Caco-2 (cell line): ENCODE results near the gene FCAR. TPM values are rescaled to one million over a fixed set of nuclear protein-coding genes. Genes with fewer than 3 reads are reported as not detected.

Source experiments
- BruUV-seq: library from RNA; stranded (reverse); fragments of 400-500 nt; replicated peaks from 2 replicates; lab custom pipeline; 2021; lab: Mats Ljungman, UMichigan
- CTCF ChIA-PET: fragments of 300-600 bp; sonication (Branson Sonifier 250); formaldehyde crosslinking; loops from one replicate; lab custom pipeline; 2022; ENCODE audit warnings: antibody characterized with exemption; lab: Charles Lee
- POLR2A ChIA-PET: fragments of 300-600 bp; sonication (Branson Sonifier 250); formaldehyde crosslinking; loops from one replicate; lab custom pipeline; 2022; ENCODE audit warnings: antibody characterized with exemption; lab: Charles Lee
- DNase-seq, 2 experiments: peaks; one replicate each; pipeline versions ENCODE4 v3.0.0 to v3.0.0-alpha.2; 2020 to 2022
- H3K27me3 ChIP-seq: replicated peaks from 2 replicates; pipeline ENCODE4 v1.6.0; 2011; ENCODE audit warnings: low read length; ENCODE audit not compliant: control insufficient read depth, insufficient read depth
- H3K36me3 ChIP-seq: 2 replicates; pipeline ENCODE4 v1.5.1; 2011; ENCODE audit warnings: low read length; ENCODE audit not compliant: control insufficient read depth, insufficient read depth
- H3K4me1 ChIP-seq: fragments of 250-450 bp; sonication (Bioruptor Pico); 2 replicates; pipeline ENCODE4 v1.5.1; 2020; ENCODE audit warnings: mild to moderate bottlenecking
- H3K4me3 ChIP-seq: 2 replicates; pipeline ENCODE4 v1.5.1; 2011; ENCODE audit warnings: low read depth, mild to moderate bottlenecking, control low read depth, low read length
- H3K9me3 ChIP-seq: fragments of 250-450 bp; sonication (Bioruptor Pico); 2 replicates; pipeline ENCODE4 v1.5.1; 2020; ENCODE audit warnings: mild to moderate bottlenecking, moderate library complexity
- H3K27ac Mint-ChIP-seq: one replicate; pipeline ENCODE4 v1.8.0; 2022; ENCODE audit warnings: mixed read lengths; ENCODE audit not compliant: unreplicated experiment
- H3K27me3 Mint-ChIP-seq: one replicate; pipeline ENCODE4 v1.8.0; 2022; ENCODE audit warnings: mixed read lengths; ENCODE audit not compliant: insufficient read depth, unreplicated experiment
- H3K36me3 Mint-ChIP-seq: one replicate; pipeline ENCODE4 v1.8.0; 2022; ENCODE audit warnings: mild to moderate bottlenecking, mixed read lengths; ENCODE audit not compliant: insufficient read depth, unreplicated experiment
- H3K4me1 Mint-ChIP-seq: one replicate; pipeline ENCODE4 v1.8.0; 2022; ENCODE audit warnings: low read depth, mixed read lengths; ENCODE audit not compliant: unreplicated experiment
- H3K4me3 Mint-ChIP-seq: one replicate; pipeline ENCODE4 v1.8.0; 2022; ENCODE audit warnings: mild to moderate bottlenecking, moderate library complexity, mixed read lengths; ENCODE audit not compliant: unreplicated experiment
- H3K9me3 Mint-ChIP-seq: one replicate; pipeline ENCODE4 v1.8.0; 2022; ENCODE audit warnings: mixed read lengths; ENCODE audit not compliant: unreplicated experiment
- CTCF ChIP-seq, 2 experiments: fragments of 200-600 bp in 1 of 2; IDR thresholded peaks; 1 replicate in 1 of 2; 2 replicates in 1 of 2; pipeline versions ENCODE4 v1.5.1 to v1.8.0; 2011 to 2022; ENCODE audit warnings: antibody characterized with exemption in 1 of 2, control low read depth in 1 of 2, inconsistent platforms in 1 of 2, low read depth in 1 of 2, low read length in 1 of 2, mild to moderate bottlenecking in 1 of 2, moderate library complexity in 1 of 2; ENCODE audit not compliant: insufficient read depth in 1 of 2, severe bottlenecking in 1 of 2, unreplicated experiment in 1 of 2
- intact Hi-C: fragments of 100-400 bp; cut with micrococcal nuclease; formaldehyde crosslinking; loops from one replicate; pipeline ENCODE4 v1.10.0; 2022; ENCODE audit not compliant: unreplicated experiment
- total RNA-seq: library from RNA; stranded (reverse); gene quantifications from 2 replicates; pipeline ENCODE4 v1.2.3, GENCODE V29; 2022

The FCAR gene
- total RNA-seq, 1 experiment from 2014 or later, result not detected

- TF ChIP-seq CTCF (IDR thresholded peaks at IDR 0.05; ENCODE audit: insufficient read depth in 1 of 2, low read depth in 1 of 2, low read length in 1 of 2, severe bottlenecking in 1 of 2, unreplicated experiment in 1 of 2), result no peak
- ChIA-PET POLR2A (interaction anchor here (0.6 to 0.7 kb wide), 2 partner anchors 41 to 181 kb away, joined by 3 read pairs; no protein-coding TSS in a partner anchor), CTCF (interaction anchor here (0.7 to 1.4 kb wide), 6 partner anchors 11 to 250 kb away, joined by 3 to 10 read pairs (median 4); no protein-coding TSS in a partner anchor)
- H3K27me3 Mint-ChIP-seq, result peaks cover 16% of the 10 kb centered on the region
- no peak overlapping the region for H3K4me3 Mint-ChIP-seq
- Histone ChIP-seq H3K4me3 (no peak overlapping the region), H3K27me3 (no peaks in the 10 kb centered on the region), H3K36me3 (no peaks in the 10 kb centered on the region), H3K9me3 (no peaks in the 10 kb centered on the region), H3K4me1 (no peaks in the 10 kb centered on the region)
- DNase-seq, result no peak
- intact Hi-C loops, result loop anchor here (1.0 kb wide), 1 partner anchor 37 kb away; no protein-coding TSS in a partner anchor
- BruUV-seq, result no TSS peak
- no peaks in the 10 kb centered on the region for H3K36me3 Mint-ChIP-seq
- no peak overlapping the region for H3K27ac Mint-ChIP-seq
- no peaks in the 10 kb centered on the region for H3K4me1 Mint-ChIP-seq
- H3K9me3 Mint-ChIP-seq, result no peaks in the 10 kb centered on the region
Measured at GRCh38 chr19:54881884-54882283, 7.8 kb downstream of the FCAR start.

- Mint-ChIP-seq H3K27ac (no peak overlapping the region), H3K9me3 (no peaks in the 10 kb centered on the region), H3K27me3 (peaks cover 16% of the 10 kb centered on the region), H3K4me1 (no peaks in the 10 kb centered on the region), H3K36me3 (no peaks in the 10 kb centered on the region), H3K4me3 (no peak overlapping the region)
- POLR2A ChIA-PET, result no interaction called here
- Histone ChIP-seq H3K9me3 (no peaks in the 10 kb centered on the region), H3K27me3 (no peaks in the 10 kb centered on the region), H3K36me3 (no peaks in the 10 kb centered on the region), H3K4me1 (no peaks in the 10 kb centered on the region), H3K4me3 (no peak overlapping the region)
- DNase-seq, result no peak
- no TSS peak for BruUV-seq
- TF ChIP-seq CTCF (IDR thresholded peaks at IDR 0.05; ENCODE audit: insufficient read depth in 1 of 2, low read depth in 1 of 2, low read length in 1 of 2, severe bottlenecking in 1 of 2, unreplicated experiment in 1 of 2), result peak in 1 of 2 experiments; percentile 24
- intact Hi-C loops, result no loop called here
- CTCF ChIA-PET, result no interaction called here
Measured at GRCh38 chr19:54882758-54883157, 8.7 kb downstream of the FCAR start.

GRCh38 chr19:54883228-54883627, 9.2 kb downstream of the FCAR start:
- Mint-ChIP-seq H3K27ac (no peak overlapping the region), H3K4me3 (no peak overlapping the region), H3K4me1 (no peaks in the 10 kb centered on the region), H3K36me3 (no peaks in the 10 kb centered on the region), H3K27me3 (peaks cover 14% of the 10 kb centered on the region), H3K9me3 (no peaks in the 10 kb centered on the region)
- Histone ChIP-seq H3K4me1 (no peaks in the 10 kb centered on the region), H3K27me3 (no peaks in the 10 kb centered on the region), H3K36me3 (no peaks in the 10 kb centered on the region), H3K9me3 (no peaks in the 10 kb centered on the region), H3K4me3 (no peak overlapping the region)
- no peak for DNase-seq
- no TSS peak for BruUV-seq
- CTCF ChIA-PET, result no interaction called here
- POLR2A ChIA-PET, result no interaction called here
- no peak for TF ChIP-seq CTCF (IDR thresholded peaks at IDR 0.05; ENCODE audit: insufficient read depth in 1 of 2, low read depth in 1 of 2, low read length in 1 of 2, severe bottlenecking in 1 of 2, unreplicated experiment in 1 of 2)
- intact Hi-C loops, result no loop called here
